Measurements from ENCODE around the gene CENPK.

DNA sequence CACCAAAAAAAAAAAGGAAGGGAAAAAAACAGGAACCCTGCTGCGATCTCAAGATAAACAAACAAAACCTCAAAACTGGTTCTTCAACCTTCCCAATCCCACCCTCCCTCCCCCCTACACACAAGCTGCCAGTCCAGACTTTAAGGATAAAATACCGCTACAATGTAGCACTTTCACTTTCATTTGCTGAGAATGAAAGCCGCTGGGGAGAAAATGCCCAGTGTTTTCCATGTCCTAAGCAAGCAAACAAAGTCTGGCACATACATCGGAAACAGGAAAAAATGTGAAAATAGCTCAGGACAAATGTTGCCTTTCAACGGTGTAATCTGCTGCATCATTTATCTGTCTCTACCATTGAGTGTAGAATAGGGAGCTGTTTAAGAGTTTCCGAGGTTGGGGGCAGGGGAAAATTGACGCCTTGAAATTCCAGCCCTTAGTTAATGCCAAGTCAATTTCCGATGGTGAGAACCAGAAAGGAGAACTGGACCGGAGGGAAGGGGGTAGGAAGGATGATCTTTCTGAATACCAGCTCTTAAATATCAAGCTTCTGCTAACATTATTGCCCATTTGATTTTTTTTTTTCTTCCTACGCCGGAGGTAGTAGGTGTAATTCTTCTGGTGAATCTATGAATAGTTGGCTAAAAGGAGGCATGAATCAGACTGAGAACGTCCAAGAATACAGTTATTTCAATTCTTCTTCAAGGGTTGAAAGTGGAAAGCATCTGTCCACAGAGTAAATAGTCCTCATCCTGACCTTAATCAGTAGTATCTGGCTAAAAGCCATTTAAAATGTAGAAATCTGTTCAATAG lies 80.0 kb downstream of the CENPK start:
- TF ChIP-seq, protein P1, sequence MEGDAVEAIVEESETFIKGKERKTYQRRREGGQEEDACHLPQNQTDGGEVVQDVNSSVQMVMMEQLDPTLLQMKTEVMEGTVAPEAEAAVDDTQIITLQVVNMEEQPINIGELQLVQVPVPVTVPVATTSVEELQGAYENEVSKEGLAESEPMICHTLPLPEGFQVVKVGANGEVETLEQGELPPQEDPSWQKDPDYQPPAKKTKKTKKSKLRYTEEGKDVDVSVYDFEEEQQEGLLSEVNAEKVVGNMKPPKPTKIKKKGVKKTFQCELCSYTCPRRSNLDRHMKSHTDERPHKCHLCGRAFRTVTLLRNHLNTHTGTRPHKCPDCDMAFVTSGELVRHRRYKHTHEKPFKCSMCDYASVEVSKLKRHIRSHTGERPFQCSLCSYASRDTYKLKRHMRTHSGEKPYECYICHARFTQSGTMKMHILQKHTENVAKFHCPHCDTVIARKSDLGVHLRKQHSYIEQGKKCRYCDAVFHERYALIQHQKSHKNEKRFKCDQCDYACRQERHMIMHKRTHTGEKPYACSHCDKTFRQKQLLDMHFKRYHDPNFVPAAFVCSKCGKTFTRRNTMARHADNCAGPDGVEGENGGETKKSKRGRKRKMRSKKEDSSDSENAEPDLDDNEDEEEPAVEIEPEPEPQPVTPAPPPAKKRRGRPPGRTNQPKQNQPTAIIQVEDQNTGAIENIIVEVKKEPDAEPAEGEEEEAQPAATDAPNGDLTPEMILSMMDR (IDR thresholded peaks at IDR 0.05): no peak
- TF ChIP-seq POLR2A (IDR thresholded peaks at IDR 0.05): no peak

Measured in uterus (tissue), 2 donors.